GM12872 (cell line): ENCODE measurements around the gene ADM5.

Experiments
- TF ChIP-seq, protein P1 (sequence below): IDR thresholded peaks from 3 replicates; pipeline ENCODE4 v1.5.1; 2011; ENCODE audit warnings: low read depth, mild to moderate bottlenecking, low read length, moderate library complexity; ENCODE audit not compliant: insufficient read depth

ADM5 gene

DNA sequence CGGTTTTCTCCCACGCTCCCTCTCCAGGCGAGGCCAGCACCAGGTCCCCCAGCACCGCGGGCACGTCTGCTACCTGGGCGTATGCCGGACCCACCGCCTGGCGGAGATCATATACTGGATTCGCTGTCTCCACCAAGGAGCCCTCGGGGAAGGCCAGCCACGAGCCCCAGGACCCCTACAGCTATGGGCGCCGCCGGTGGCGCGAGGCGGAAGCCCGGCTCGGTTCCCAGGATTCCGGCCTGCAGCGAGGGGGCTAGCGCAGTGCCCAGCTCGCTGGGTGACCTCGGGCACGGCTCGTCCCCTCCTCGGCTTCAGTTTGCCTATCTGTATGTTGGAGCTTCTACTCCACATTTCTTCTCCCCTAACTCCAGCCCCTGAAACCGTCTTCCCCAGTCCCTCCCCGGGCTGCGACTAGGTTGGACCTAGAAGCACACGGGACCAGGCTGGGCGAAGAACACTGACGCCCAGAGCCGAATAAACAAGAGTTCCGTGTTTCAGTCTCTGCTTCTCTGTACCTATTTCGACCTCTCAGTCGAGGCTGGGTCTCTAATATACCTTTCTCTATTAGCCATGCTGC lies 773 bp downstream of the ADM5 start:
- TF ChIP-seq, protein P1, sequence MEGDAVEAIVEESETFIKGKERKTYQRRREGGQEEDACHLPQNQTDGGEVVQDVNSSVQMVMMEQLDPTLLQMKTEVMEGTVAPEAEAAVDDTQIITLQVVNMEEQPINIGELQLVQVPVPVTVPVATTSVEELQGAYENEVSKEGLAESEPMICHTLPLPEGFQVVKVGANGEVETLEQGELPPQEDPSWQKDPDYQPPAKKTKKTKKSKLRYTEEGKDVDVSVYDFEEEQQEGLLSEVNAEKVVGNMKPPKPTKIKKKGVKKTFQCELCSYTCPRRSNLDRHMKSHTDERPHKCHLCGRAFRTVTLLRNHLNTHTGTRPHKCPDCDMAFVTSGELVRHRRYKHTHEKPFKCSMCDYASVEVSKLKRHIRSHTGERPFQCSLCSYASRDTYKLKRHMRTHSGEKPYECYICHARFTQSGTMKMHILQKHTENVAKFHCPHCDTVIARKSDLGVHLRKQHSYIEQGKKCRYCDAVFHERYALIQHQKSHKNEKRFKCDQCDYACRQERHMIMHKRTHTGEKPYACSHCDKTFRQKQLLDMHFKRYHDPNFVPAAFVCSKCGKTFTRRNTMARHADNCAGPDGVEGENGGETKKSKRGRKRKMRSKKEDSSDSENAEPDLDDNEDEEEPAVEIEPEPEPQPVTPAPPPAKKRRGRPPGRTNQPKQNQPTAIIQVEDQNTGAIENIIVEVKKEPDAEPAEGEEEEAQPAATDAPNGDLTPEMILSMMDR = no peak

DNA sequence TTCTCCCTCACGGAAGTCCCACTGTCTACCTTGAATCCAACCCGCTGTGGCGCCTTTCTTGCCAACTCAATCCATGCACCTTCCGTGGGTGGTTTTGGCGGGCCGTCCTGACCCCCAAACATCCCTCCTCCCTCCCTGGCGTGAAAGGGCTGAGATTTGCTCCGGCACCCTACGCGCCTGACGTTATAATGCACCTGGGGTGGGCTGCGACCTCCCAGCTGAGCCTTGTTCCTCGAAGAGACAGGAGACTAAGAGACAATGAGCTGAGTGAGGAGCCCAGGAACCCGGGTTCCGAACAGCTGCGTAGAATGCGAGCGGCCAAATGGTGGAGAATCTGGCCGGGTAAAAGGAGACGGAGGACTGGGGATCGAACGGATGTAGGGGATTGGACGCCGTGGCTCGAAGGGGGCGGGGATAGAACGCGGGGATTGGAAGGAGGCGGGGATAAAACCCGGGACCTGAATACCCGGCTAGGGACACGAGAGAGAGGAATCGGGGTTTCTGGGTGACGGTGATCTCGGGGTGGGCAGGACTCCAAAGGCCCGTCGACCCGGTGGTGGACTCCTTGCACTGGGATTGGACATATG lies 1.4 kb downstream of the ADM5 start, which contains the start of gene CPT1C:
CPT1C (plus strand) TSS at position 461 of the 587 bp plus-strand sequence. CDS start 1,137 bp downstream, outside the sequence.
- TF ChIP-seq, protein P1 = no peak

DNA sequence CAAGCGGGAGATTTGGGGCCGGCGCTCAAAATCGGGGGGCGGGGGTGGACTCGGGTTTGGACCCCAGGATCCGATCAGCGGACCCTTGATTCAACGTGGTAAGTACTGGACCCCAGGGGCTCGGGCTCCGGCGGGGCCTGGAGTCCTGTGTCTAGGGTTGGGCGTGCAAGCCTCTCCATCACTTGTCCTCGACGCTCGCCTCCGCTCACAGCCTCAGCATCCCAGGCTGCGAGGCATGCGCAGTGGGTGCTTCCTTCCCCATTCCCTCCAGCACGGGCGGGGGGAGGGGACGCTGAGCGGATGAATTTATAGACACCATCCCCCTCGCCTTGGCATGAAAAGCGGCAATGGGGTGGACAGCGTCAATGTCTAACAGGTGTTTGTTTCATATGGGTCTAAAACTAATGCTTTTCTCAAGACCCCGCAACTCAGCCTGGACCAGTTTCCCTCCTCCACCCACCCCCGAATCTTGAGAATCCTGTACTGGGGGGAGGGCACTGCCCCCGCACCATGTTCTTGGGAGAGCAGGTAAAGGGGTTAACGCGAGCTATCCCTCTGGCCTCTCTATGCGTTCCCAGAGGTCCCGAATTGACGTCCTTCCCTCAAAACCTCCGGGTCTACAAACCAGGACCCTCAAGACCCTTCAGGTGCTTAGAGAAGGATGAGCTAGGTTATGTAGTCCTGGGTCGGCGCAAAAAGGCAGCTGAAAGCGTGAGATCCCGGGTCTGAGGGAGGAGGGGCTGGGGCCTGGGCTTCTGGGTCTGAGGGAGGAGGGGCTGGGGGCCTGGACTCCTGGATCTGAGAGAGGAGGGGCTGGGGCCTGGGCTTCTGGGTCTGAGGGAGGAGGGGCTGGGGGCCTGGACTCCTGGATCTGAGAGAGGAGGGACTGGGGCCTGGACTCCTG lies 2.1 kb downstream of the ADM5 start:
- TF ChIP-seq, protein P1 = no peak

DNA sequence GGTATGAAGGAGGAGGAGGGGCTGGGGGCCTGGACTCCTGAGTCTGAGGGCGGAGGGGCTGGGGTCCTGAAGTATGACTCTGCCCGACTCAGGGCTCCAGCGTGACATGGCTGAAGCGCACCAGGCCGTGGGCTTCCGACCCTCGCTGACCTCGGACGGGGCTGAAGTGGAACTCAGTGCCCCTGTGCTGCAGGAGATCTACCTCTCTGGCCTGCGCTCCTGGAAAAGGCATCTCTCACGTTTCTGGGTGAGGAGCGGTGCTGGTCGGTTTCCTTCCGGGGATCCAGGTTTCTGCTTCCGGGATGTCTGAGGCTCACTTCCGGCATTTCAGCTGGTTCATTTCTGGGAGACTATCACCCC lies 2.7 kb downstream of the ADM5 start:
- TF ChIP-seq, protein P1 = no peak

DNA sequence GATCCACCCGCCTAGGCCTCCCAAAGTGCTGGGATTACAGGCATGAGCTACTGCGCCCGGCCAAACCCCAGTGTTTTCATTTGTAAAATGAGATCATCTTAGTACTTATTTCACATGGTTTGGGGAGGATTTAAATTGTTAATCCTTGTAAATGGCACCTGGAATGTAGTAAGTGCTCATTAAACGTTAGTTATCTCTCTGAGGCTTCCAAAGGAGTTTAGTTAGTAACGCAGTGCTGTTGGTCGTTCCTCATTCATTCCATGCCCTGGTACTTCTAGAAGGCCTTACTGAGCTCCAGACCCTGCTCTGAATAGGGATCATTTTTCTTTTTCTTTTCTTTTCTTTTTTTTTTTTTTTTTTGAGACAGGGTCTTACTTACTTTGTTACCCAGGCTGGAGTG lies 6.7 kb downstream of the ADM5 start:
- TF ChIP-seq, protein P1 = no peak

DNA sequence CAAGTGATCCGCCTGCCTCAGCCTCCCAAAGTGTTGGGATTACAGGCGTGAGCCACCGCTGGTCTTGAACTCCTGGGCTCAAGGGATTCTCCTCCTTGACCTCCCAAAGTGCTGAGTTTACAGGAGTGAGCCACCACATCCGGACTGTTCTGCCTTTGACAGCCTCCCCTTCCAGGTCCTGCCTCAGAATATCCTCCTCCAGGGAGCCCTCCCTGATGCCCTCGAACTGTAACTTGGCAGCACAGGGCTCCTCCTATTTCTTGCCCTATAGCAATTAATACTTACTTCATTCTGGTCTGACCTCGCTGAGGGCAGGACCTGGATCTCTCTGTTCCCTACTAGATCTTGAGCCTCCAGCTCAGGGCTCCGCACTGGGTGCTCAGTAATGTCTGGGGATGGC lies 7.5 kb downstream of the ADM5 start:
- TF ChIP-seq, protein P1 = no peak

DNA sequence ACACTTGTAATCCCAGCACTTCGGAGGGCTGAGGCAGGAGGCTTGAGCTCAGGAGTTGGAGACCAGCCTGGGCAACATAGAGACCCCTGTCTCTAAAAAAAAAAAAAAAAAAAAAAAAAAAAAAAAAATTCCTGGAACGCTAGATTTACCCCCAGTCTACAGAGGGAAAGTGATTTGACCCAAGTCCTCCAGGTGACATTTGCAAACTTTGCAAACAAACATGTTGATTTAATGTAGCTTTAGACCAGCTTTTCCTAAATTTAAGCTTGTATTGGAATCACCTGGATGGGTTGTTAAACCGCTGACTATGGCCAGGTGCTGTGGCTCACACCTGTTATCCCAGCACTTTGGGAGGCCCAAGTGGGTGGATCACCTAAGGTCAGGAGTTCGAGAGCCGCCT lies 10.0 kb downstream of the ADM5 start:
- TF ChIP-seq, protein P1 = no peak
